SH-SY5Y (cell line): ENCODE data around the gene SCYGR8.

Experiments used
- GATA2 ChIP-seq: IDR thresholded peaks from 2 replicates; pipeline ENCODE4 v1.6.1; 2011; ENCODE audit warnings: mild to moderate bottlenecking, low read depth, low read length
- GATA3 ChIP-seq: IDR thresholded peaks from 2 replicates; pipeline ENCODE4 v1.6.1; 2011; ENCODE audit warnings: low read depth, mild to moderate bottlenecking, low read length, moderate library complexity

The SCYGR8 gene

DNA sequence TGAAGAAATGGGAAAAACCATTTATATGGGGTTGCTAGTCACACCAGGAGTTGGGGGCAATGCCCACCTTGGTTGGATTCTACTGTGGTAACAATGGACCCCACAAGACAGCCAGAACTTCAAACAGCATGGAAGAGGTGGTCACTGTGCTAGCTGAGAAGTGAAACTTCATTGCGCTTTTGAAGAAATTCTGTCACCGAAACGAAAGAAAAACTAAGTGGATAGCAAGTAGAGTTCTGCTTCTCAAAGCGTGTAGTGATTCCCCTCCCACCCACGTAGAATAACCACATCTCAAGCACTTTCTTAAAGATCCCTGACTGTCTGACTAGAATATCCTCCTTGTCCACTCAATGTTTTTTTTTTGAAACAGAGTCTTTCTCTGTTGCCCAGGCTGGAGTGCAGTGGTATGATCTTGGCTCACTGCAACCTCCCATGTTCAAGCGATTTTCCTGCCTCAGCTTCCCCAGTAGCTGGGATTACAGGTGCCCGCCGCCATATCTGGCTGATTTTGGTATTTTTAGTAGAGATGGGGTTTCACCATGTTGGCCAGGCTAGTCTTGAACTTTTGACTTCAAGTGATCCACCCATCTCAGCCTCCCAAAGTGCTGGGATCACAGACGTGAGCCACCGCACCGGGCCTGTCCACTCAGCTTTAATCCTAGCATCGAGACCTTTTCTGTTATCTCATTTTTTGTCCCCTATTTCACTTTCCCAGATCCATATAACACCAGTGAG, 37.9 kb downstream of the SCYGR8 start:
- TF ChIP-seq GATA3 (no peak), GATA2 (no peak)

DNA sequence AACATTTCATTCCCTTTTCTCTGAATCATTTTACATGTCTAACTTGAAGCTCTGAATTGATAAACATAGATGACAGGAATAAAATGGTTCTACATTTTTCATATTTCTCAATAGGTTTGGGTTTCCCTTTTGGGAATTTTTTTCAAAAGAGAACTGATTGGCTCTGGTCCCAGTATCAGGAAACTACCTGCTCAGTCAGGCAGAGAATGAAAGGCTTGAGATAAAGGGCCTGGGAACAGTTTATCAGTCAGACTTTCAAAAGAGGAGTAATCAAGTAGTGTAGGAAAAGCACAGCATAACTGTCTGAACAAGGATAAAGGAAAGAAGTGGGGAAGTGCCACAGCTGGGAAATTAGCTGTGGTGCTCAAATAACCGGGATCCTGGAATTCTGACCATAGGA, 39.6 kb downstream of the SCYGR8 start:
- TF ChIP-seq GATA2, result no peak
- TF ChIP-seq GATA3, result no peak

DNA sequence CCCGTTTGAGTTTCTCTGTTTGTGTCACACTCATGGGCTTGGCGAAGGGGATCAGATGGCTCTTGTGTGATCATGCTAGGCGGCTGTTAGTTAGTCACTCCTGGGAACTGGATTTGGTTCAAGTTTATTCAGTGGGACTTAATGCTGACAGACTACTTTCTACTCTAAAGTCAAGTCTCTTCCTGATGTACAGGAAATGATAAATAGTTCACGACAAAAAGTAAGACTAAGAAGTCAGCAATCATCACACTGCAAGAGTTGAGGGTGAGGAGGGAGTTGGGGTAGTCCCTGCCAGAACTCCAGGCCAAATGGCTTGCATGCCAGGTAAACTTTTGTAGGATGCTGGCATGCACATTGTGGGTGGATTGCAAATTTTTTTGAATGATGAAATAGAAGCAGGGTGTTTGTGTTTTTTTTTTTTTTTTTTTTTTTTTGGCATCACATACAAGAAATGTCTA, 42.9 kb downstream of the SCYGR8 start:
- TF ChIP-seq GATA3 (no peak), GATA2 (no peak)

DNA sequence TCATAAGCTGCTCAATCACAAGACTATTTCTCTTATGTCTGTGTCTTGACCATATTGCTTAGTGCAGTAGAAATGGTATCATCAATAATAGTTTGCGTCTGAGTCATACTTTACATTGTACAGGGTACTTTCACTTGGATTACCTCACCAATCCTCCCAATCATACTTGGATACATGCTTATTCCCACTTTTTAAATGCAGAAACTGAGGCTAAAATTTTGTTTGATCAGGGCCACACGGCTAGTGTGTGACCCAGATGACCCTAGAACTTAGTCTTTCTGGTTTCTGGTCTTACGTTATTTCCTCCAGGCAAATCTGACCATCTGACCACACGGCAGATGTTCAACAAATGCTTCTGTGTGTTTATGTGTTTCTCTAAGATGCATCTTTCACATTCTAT, 44.1 kb downstream of the SCYGR8 start:
- TF ChIP-seq GATA3 (no peak), GATA2 (no peak)

DNA sequence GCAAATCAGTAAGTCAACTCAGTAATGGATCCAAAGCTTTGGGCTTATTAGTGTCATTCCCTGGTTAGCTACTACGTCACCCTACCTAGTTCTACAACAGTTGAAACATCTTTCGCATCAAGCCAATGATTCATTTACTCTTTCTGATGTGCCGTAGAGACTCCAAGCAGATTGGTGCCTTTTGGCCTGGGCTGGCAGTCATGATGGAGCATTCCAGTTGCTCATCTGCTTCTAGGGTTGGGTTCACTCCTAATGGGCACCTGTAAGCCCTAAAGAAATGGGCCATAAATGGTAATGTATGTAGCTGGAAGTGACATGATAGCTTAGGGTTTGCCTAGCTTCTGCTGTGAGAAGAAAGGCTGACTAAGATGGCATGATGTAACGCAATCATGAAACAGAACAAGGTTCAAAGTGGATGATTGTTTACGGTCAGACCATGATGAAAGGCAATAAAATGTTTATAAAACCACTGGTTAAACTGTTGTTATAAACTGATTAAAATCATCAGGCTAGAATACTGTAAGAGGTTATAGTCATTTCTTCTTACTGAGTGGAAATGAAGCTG, 47.5 kb downstream of the SCYGR8 start:
- TF ChIP-seq GATA2, result no peak
- TF ChIP-seq GATA3, result no peak
